ENCODE results near the gene ZDHHC5. TPM values are rescaled to one million over a fixed set of nuclear protein-coding genes. Genes with fewer than 3 reads are reported as not detected.

The ZDHHC5 gene
- total RNA-seq, 1 experiment from 2014 or later, result 72.2 TPM

DNA sequence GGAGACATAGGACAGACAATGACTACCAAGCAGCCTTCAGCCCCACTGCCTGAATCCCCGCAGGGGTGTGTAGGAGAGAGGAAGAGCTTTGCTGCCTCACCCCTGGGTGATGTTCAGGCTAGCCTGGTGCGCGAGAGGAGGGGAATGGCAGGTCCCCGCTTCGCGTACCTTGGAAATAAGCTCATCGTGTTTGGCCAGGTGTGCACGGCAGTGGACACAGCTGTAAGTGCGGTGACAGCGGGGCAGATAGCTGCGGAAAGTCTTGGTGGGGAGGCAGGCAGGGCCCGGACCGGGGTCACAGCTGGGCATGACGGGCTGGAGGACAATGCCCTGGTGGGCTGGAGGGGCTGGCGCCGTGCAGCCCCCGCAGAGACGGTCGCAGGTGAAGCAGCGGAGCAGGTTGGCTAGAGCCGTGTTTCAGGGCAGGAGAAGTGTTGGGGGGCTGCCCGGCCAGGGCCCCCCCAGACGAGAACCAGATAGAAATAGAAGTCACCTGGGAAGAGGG, 21.1 kb upstream of the ZDHHC5 start:
- no peaks in the 10 kb centered on the region for H3K36me3 ChIP-seq (ENCODE audit: control insufficient read depth, insufficient read depth, low read length)
- Mint-ChIP-seq H3K36me3 (ENCODE audit: insufficient read depth, unreplicated experiment) (peaks cover 15% of the 10 kb centered on the region), H3K4me1 (ENCODE audit: low read depth, unreplicated experiment) (peaks cover 7% of the 10 kb centered on the region), H3K27ac (ENCODE audit: unreplicated experiment) (no peak overlapping the region), H3K27me3 (ENCODE audit: insufficient read depth, unreplicated experiment) (peaks cover 9% of the 10 kb centered on the region), H3K4me3 (ENCODE audit: unreplicated experiment) (no peak overlapping the region), H3K9me3 (ENCODE audit: unreplicated experiment) (no peaks in the 10 kb centered on the region)
- 0 out of 2 replicates have a peak, but pooled peaks cover 4% of the 10 kb centered on the region for H3K4me1 ChIP-seq
- no TSS peak for BruUV-seq (replicated peaks)
- DNase-seq, result no peak
- intact Hi-C loops (cut with micrococcal nuclease; ENCODE audit: unreplicated experiment), result no loop called here
- H3K4me3 ChIP-seq (ENCODE audit: low read depth, low read length), result no peak overlapping the region
- TF ChIP-seq, protein P1, sequence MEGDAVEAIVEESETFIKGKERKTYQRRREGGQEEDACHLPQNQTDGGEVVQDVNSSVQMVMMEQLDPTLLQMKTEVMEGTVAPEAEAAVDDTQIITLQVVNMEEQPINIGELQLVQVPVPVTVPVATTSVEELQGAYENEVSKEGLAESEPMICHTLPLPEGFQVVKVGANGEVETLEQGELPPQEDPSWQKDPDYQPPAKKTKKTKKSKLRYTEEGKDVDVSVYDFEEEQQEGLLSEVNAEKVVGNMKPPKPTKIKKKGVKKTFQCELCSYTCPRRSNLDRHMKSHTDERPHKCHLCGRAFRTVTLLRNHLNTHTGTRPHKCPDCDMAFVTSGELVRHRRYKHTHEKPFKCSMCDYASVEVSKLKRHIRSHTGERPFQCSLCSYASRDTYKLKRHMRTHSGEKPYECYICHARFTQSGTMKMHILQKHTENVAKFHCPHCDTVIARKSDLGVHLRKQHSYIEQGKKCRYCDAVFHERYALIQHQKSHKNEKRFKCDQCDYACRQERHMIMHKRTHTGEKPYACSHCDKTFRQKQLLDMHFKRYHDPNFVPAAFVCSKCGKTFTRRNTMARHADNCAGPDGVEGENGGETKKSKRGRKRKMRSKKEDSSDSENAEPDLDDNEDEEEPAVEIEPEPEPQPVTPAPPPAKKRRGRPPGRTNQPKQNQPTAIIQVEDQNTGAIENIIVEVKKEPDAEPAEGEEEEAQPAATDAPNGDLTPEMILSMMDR (IDR thresholded peaks at IDR 0.05; ENCODE audit: insufficient read depth in 1 of 2, low read depth in 1 of 2, low read length in 1 of 2, severe bottlenecking in 1 of 2, unreplicated experiment in 1 of 2), result no peak
- ChIA-PET POLR2A (no interaction called here), CTCF (interaction anchor here (0.9 kb wide), 2 partner anchors 189 to 301 kb away, joined by 3 to 6 read pairs; no protein-coding TSS in a partner anchor)
- H3K27me3 ChIP-seq (replicated peaks; ENCODE audit: control insufficient read depth, insufficient read depth, low read length), result peaks cover 2% of the 10 kb centered on the region; the same call in 1 of the 2 replicates
- no peaks in the 10 kb centered on the region for H3K9me3 ChIP-seq

GRCh38 chr11:57647372-57647771, 20.5 kb upstream of the ZDHHC5 start:
- DNase-seq, result no peak
- Histone ChIP-seq H3K9me3 (no peaks in the 10 kb centered on the region), H3K4me3 (ENCODE audit: low read depth, low read length) (no peak overlapping the region), H3K4me1 (0 out of 2 replicates have a peak, but pooled peaks cover 4% of the 10 kb centered on the region), H3K36me3 (ENCODE audit: control insufficient read depth, insufficient read depth, low read length) (no peaks in the 10 kb centered on the region), H3K27me3 (replicated peaks; ENCODE audit: control insufficient read depth, insufficient read depth, low read length) (peaks cover 2% of the 10 kb centered on the region; the same call in 1 of the 2 replicates)
- TF ChIP-seq, protein P1 (IDR thresholded peaks at IDR 0.05; ENCODE audit: insufficient read depth in 1 of 2, low read depth in 1 of 2, low read length in 1 of 2, severe bottlenecking in 1 of 2, unreplicated experiment in 1 of 2), result no peak
- BruUV-seq (replicated peaks), result no TSS peak
- ChIA-PET CTCF (interaction anchor here (0.9 kb wide), 2 partner anchors 190 to 302 kb away, joined by 3 to 6 read pairs; no protein-coding TSS in a partner anchor), POLR2A (no interaction called here)
- no peaks in the 10 kb centered on the region for H3K9me3 Mint-ChIP-seq (ENCODE audit: unreplicated experiment)
- peaks cover 9% of the 10 kb centered on the region for H3K27me3 Mint-ChIP-seq (ENCODE audit: insufficient read depth, unreplicated experiment)
- peaks cover 15% of the 10 kb centered on the region for H3K36me3 Mint-ChIP-seq (ENCODE audit: insufficient read depth, unreplicated experiment)
- no peak overlapping the region for H3K27ac Mint-ChIP-seq (ENCODE audit: unreplicated experiment)
- intact Hi-C loops (cut with micrococcal nuclease; ENCODE audit: unreplicated experiment), result no loop called here
- H3K4me1 Mint-ChIP-seq (ENCODE audit: low read depth, unreplicated experiment), result peaks cover 7% of the 10 kb centered on the region
- H3K4me3 Mint-ChIP-seq (ENCODE audit: unreplicated experiment), result no peak overlapping the region

GRCh38 chr11:57647960-57648800, 19.7 kb upstream of the ZDHHC5 start:
- Histone ChIP-seq H3K4me3 (ENCODE audit: low read depth, low read length) (no peak overlapping the region), H3K36me3 (ENCODE audit: control insufficient read depth, insufficient read depth, low read length) (no peaks in the 10 kb centered on the region), H3K4me1 (0 out of 2 replicates have a peak, but pooled peaks cover 4% of the 10 kb centered on the region), H3K27me3 (replicated peaks; ENCODE audit: control insufficient read depth, insufficient read depth, low read length) (peaks cover 2% of the 10 kb centered on the region; the same call in 1 of the 2 replicates), H3K9me3 (no peaks in the 10 kb centered on the region)
- no peak overlapping the region for H3K4me3 Mint-ChIP-seq (ENCODE audit: unreplicated experiment)
- H3K27me3 Mint-ChIP-seq (ENCODE audit: insufficient read depth, unreplicated experiment), result peaks cover 9% of the 10 kb centered on the region
- no TSS peak for BruUV-seq (replicated peaks)
- DNase-seq, result no peak
- POLR2A ChIA-PET, result no interaction called here
- intact Hi-C loops (cut with micrococcal nuclease; ENCODE audit: unreplicated experiment), result no loop called here
- CTCF ChIA-PET, result interaction anchor here (0.9 to 1.4 kb wide), 2 partner anchors 155 to 191 kb away, joined by 3 to 5 read pairs; no protein-coding TSS in a partner anchor
- no peak overlapping the region for H3K27ac Mint-ChIP-seq (ENCODE audit: unreplicated experiment)
- no peaks in the 10 kb centered on the region for H3K9me3 Mint-ChIP-seq (ENCODE audit: unreplicated experiment)
- peaks cover 15% of the 10 kb centered on the region for H3K36me3 Mint-ChIP-seq (ENCODE audit: insufficient read depth, unreplicated experiment)
- H3K4me1 Mint-ChIP-seq (ENCODE audit: low read depth, unreplicated experiment), result peaks cover 7% of the 10 kb centered on the region
- TF ChIP-seq, protein P1 (IDR thresholded peaks at IDR 0.05; ENCODE audit: insufficient read depth in 1 of 2, low read depth in 1 of 2, low read length in 1 of 2, severe bottlenecking in 1 of 2, unreplicated experiment in 1 of 2), result no peak
